DND-41 (cell line): ENCODE measurements around the gene ITGB2.

Experiments
- CTCF ChIP-seq: IDR thresholded peaks from 2 replicates; pipeline ENCODE4 v1.5.1; 2012; ENCODE audit warnings: borderline replicate concordance, low read length, moderate library complexity, mild to moderate bottlenecking; ENCODE audit not compliant: poor library complexity, severe bottlenecking; ENCODE audit errors: extremely low read depth
- EZH2 ChIP-seq: IDR thresholded peaks from 3 replicates; pipeline ENCODE4 v1.6.1; 2012; ENCODE audit warnings: borderline replicate concordance, low read depth, mild to moderate bottlenecking, moderate library complexity, low read length, inconsistent platforms; ENCODE audit not compliant: severe bottlenecking

- TF ChIP-seq CTCF (no peak), EZH2 (peak; percentile 50)
These were observed 11.1 kb upstream of the ITGB2 start for GRCh38 chr21:44931501-44932407.
